Keratinocyte (primary cell): ENCODE measurements around the gene CCNL2. TPM values are rescaled to one million over a fixed set of nuclear protein-coding genes. Genes with fewer than 3 reads are reported as not detected.

Source experiments
- DNase-seq: peaks from one replicate; pipeline ENCODE4 v3.0.0-alpha.2; 2011; ENCODE audit warnings: low read depth, missing footprints, low spot score
- FAIRE-seq: peaks from 2 replicates; lab custom pipeline; 2011; peaks lifted over from hg19 to GRCh38; lab: Jason Lieb, UNC
- H2AFZ ChIP-seq: 2 replicates; pipeline ENCODE4 v1.6.0; 2012; ENCODE audit warnings: low read length, control low read depth, inconsistent platforms; ENCODE audit not compliant: control insufficient read depth
- H3K27ac ChIP-seq: 2 replicates; pipeline ENCODE4 v1.5.1; 2011; ENCODE audit warnings: low read length; ENCODE audit not compliant: control insufficient read depth, insufficient read depth
- H3K27me3 ChIP-seq: 3 replicates; pipeline ENCODE4 v1.6.0; 2011; ENCODE audit warnings: low read length; ENCODE audit not compliant: control insufficient read depth, insufficient read depth; ENCODE audit errors: extremely low read depth
- H3K36me3 ChIP-seq, 2 experiments: 2 replicates in 1 of 2; 3 replicates in 1 of 2; pipeline ENCODE4 v1.5.1; 2011; ENCODE audit warnings: low read length in 2 of 2, mild to moderate bottlenecking in 1 of 2; ENCODE audit not compliant: control insufficient read depth in 2 of 2, insufficient read depth in 2 of 2; ENCODE audit errors: extremely low read depth in 1 of 2
- H3K4me1 ChIP-seq: 3 replicates; pipeline ENCODE4 v1.5.1; 2011; ENCODE audit warnings: low read length; ENCODE audit not compliant: control insufficient read depth, insufficient read depth; ENCODE audit errors: extremely low read depth
- H3K4me2 ChIP-seq: 3 replicates; pipeline ENCODE4 v1.6.0; 2011; ENCODE audit warnings: low read depth, low read length; ENCODE audit not compliant: control insufficient read depth, insufficient read depth; ENCODE audit errors: extremely low read depth
- H3K4me3 ChIP-seq, 3 experiments: fragments of 200-600 bp in 1 of 3; sonication (generic) in 1 of 3; 2 replicates in 2 of 3; 3 replicates in 1 of 3; pipeline ENCODE4 v1.5.1; 2011 to 2016; ENCODE audit warnings: low read length in 3 of 3, mild to moderate bottlenecking in 3 of 3, control low read depth in 2 of 3, inconsistent platforms in 1 of 3, low read depth in 1 of 3, mixed read lengths in 1 of 3, mixed run types in 1 of 3, moderate library complexity in 1 of 3; ENCODE audit not compliant: control insufficient read depth in 2 of 3, insufficient read depth in 2 of 3; ENCODE audit errors: extremely low read depth in 1 of 3
- H3K79me2 ChIP-seq: 2 replicates; pipeline ENCODE4 v1.6.0; 2012; ENCODE audit warnings: low read length; ENCODE audit not compliant: control insufficient read depth, insufficient read depth
- H3K9ac ChIP-seq: 3 replicates; pipeline ENCODE4 v1.6.0; 2011; ENCODE audit warnings: low read length; ENCODE audit not compliant: control insufficient read depth, insufficient read depth; ENCODE audit errors: extremely low read depth
- H3K9me1 ChIP-seq: 3 replicates; pipeline ENCODE4 v1.6.0; 2011; ENCODE audit warnings: low read length; ENCODE audit not compliant: control insufficient read depth, insufficient read depth; ENCODE audit errors: extremely low read depth
- H3K9me3 ChIP-seq: 2 replicates; pipeline ENCODE4 v1.5.1; 2012; ENCODE audit warnings: low read depth, low read length; ENCODE audit not compliant: control insufficient read depth
- H4K20me1 ChIP-seq: 3 replicates; pipeline ENCODE4 v1.6.0; 2011; ENCODE audit warnings: low read length; ENCODE audit not compliant: control insufficient read depth, insufficient read depth; ENCODE audit errors: extremely low read depth
- EZH2 ChIP-seq: IDR thresholded peaks from one replicate; pipeline ENCODE4 v1.6.1; 2012; ENCODE audit warnings: inconsistent platforms, mild to moderate bottlenecking, low read length, moderate library complexity
- dilution Hi-C: fragments of 300-500 bp; cut with MboI; formaldehyde crosslinking; loops from one replicate; pipeline ENCODE4 v1.7.0; 2020; ENCODE audit warnings: low sequenced_read_pairs; ENCODE audit not compliant: extremely low pct_ligation_motif_present
- polyA plus RNA-seq, 5 experiments: library from polyadenylated mRNA; depleted of rRNA in 3 of 5; stranded (reverse) in 3 of 5; stranded (forward) in 1 of 5; unstranded in 1 of 5; fragments of >200 nt; gene quantifications; 1 replicate in 1 of 5; 2 replicates in 3 of 5; 3 replicates in 1 of 5; pipeline versions ENCODE4 v1.2.1 to v1.2.3, GENCODE V29; 2011 to 2012; ENCODE audit warnings: missing spikeins in 2 of 5, low read depth in 1 of 5, low replicate concordance in 1 of 5
- TF ChIP-seq, protein P1 (sequence below), 3 experiments: IDR thresholded peaks in 1 of 3; conservative IDR thresholded peaks in 1 of 3; optimal IDR thresholded peaks in 1 of 3; 2 replicates in 2 of 3; 3 replicates in 1 of 3; pipeline versions ENCODE3 to v1.5.1; 2011; ENCODE audit warnings: low read length in 3 of 3, mild to moderate bottlenecking in 3 of 3, moderate library complexity in 2 of 3, control low read depth in 1 of 3, inconsistent platforms in 1 of 3; ENCODE audit not compliant: insufficient read depth in 2 of 3; ENCODE audit errors: extremely low read depth in 1 of 3

Gene CCNL2
- polyA plus RNA-seq, 1 donor (not counting 4 experiments of a cell fraction or from before 2014, with no cell fraction given): 140 TPM

DNA sequence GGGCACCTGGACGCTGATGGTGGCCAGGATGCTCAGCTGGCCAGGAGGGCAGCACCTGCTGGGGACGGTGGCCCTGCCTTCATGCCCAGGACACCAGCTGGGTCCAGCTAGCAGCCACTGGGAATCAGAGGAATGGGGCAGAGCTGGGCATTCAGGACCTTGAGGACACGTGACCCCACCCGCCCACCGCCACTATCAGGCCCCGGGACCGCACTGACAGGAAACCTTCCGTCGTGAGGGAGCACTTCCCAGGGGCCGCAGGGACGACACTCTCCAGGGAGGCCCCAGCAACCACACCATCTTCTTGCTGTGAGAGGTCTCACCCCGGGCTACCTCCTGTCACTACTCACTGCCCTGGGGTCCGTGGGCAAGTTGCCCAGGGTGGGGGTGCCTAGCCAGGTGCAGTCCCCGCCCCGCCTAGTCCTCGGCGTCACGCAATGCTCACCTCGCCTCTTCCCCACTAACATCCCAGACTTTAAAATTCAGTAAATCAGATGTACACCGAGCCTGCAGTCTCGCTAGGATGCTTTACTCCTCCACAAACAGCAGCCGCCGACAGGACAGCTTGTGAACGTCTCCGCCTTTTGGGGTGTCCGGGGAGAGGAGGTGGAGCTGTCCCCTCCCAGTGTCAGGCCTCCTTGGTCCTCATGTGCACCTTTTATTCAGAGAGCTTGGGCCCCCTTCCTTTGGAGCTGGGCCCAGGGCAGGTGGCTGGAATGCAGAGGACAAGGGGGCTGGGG, 41.3 kb upstream of the CCNL2 start:
- Histone ChIP-seq H3K4me3 (no peak overlapping the region), H3K9me3 (no peaks in the 10 kb centered on the region), H2AFZ (no peak overlapping the region), H3K27me3 (no peaks in the 10 kb centered on the region), H3K4me2 (no peak overlapping the region), H3K79me2 (no peaks in the 10 kb centered on the region), H3K27ac (no peak overlapping the region), H3K4me1 (peaks cover 5% of the 10 kb centered on the region), H4K20me1 (peaks cover 2% of the 10 kb centered on the region), H3K36me3 (no peaks in the 10 kb centered on the region), H3K9me1 (no peaks in the 10 kb centered on the region), H3K9ac (no peak overlapping the region)
- TF ChIP-seq, protein P1, sequence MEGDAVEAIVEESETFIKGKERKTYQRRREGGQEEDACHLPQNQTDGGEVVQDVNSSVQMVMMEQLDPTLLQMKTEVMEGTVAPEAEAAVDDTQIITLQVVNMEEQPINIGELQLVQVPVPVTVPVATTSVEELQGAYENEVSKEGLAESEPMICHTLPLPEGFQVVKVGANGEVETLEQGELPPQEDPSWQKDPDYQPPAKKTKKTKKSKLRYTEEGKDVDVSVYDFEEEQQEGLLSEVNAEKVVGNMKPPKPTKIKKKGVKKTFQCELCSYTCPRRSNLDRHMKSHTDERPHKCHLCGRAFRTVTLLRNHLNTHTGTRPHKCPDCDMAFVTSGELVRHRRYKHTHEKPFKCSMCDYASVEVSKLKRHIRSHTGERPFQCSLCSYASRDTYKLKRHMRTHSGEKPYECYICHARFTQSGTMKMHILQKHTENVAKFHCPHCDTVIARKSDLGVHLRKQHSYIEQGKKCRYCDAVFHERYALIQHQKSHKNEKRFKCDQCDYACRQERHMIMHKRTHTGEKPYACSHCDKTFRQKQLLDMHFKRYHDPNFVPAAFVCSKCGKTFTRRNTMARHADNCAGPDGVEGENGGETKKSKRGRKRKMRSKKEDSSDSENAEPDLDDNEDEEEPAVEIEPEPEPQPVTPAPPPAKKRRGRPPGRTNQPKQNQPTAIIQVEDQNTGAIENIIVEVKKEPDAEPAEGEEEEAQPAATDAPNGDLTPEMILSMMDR (optimal IDR thresholded peaks at IDR 0.05 in 1 of 3, IDR thresholded peaks at IDR 0.05 in 1 of 3, conservative IDR thresholded peaks at IDR 0.05 in 1 of 3; ENCODE audit: extremely low read depth in 1 of 3, insufficient read depth in 2 of 3, low read length in 3 of 3): no peak
- no peak for TF ChIP-seq EZH2
- DNase-seq: no peak
- dilution Hi-C loops: no loop called here
- no peak for FAIRE-seq

DNA sequence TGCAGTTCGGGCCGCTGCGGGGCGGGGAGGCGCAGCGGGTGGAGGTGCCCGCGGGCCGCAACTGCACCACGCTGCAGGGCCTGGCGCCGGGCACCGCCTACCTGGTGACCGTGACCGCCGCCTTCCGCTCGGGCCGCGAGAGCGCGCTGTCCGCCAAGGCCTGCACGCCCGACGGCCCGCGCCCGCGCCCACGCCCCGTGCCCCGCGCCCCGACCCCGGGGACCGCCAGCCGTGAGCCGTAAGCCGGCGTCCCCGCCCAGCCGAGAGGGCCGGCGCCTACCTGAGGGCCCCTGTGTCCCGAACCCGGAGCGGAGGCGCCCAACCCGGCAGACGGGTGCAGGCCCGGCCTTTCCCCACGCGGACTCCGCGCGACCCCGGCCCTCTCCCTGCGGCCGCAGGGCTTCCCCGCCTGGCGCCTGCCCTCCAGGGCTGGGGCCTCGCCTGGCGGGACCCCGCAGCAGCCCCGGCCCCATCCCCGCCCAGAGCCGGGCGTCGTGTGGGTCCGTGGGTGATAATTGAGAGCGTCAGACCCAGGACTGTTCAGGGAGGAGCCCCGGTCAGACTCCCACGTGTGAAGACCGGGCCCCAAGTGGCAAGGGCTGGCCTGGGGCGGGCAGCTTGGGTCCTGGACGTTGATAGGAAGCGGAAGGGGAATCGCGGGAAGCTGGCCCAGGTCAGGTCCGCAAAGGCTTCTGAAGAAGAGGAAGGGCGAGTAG, 40.6 kb upstream of the CCNL2 start:
- FAIRE-seq (no peak), DNase-seq (no peak)
- Histone ChIP-seq H3K9ac (no peak overlapping the region), H3K36me3 (no peaks in the 10 kb centered on the region), H3K27me3 (no peaks in the 10 kb centered on the region), H4K20me1 (peaks cover 2% of the 10 kb centered on the region), H3K4me3 (no peak overlapping the region), H3K9me1 (no peaks in the 10 kb centered on the region), H3K27ac (no peak overlapping the region), H3K4me1 (peaks cover 9% of the 10 kb centered on the region), H3K79me2 (no peaks in the 10 kb centered on the region), H3K9me3 (no peaks in the 10 kb centered on the region), H3K4me2 (no peak overlapping the region), H2AFZ (no peak overlapping the region)
- TF ChIP-seq, protein P1 (optimal IDR thresholded peaks at IDR 0.05 in 1 of 3, IDR thresholded peaks at IDR 0.05 in 1 of 3, conservative IDR thresholded peaks at IDR 0.05 in 1 of 3; ENCODE audit: extremely low read depth in 1 of 3, insufficient read depth in 2 of 3, low read length in 3 of 3): no peak
- no peak for TF ChIP-seq EZH2
- dilution Hi-C loops: no loop called here
